Endothelial cell (in vitro differentiated cells): ENCODE results near the gene ZNF471. TPM values are rescaled to one million over a fixed set of nuclear protein-coding genes. Genes with fewer than 3 reads are reported as not detected.

Experiments used
- DNase-seq: peaks from one replicate; pipeline ENCODE4 v3.0.0; 2021; ENCODE audit warnings: low spot score
- H3K27ac Mint-ChIP-seq: one replicate; pipeline ENCODE4 v1.8.0; 2021; ENCODE audit warnings: mixed read lengths, inconsistent platforms; ENCODE audit not compliant: unreplicated experiment
- H3K27me3 Mint-ChIP-seq: one replicate; pipeline ENCODE4 v1.8.0; 2021; ENCODE audit warnings: mild to moderate bottlenecking, moderate library complexity, mixed read lengths, inconsistent platforms; ENCODE audit not compliant: unreplicated experiment
- H3K36me3 Mint-ChIP-seq: one replicate; pipeline ENCODE4 v1.8.0; 2021; ENCODE audit warnings: mild to moderate bottlenecking, low read depth, mixed read lengths, inconsistent platforms; ENCODE audit not compliant: unreplicated experiment
- H3K4me1 Mint-ChIP-seq: one replicate; pipeline ENCODE4 v1.8.0; 2021; ENCODE audit warnings: mild to moderate bottlenecking, mixed read lengths, inconsistent platforms; ENCODE audit not compliant: unreplicated experiment
- H3K4me3 Mint-ChIP-seq: one replicate; pipeline ENCODE4 v1.8.0; 2021; ENCODE audit warnings: mild to moderate bottlenecking, mixed read lengths, inconsistent platforms; ENCODE audit not compliant: unreplicated experiment
- H3K9me3 Mint-ChIP-seq: one replicate; pipeline ENCODE4 v1.8.0; 2021; ENCODE audit warnings: mixed read lengths, inconsistent platforms; ENCODE audit not compliant: unreplicated experiment
- total RNA-seq: library from RNA; stranded (reverse); fragmentation: NEBNext Ultra II Directional; extraction: Animal tissue kit (Norgen Biotek cat#: 25700); gene quantifications from one replicate; pipeline ENCODE4 v1.2.1, GENCODE V29; 2021; ENCODE audit not compliant: unreplicated experiment
- TF ChIP-seq, protein P1 (sequence below): fragments of 200-600 bp; sonication (generic); IDR thresholded peaks from one replicate; pipeline ENCODE4 v1.5.0; 2021; ENCODE audit warnings: antibody characterized with exemption; ENCODE audit not compliant: unreplicated experiment

ZNF471 gene
- total RNA-seq, 1 donor from 2014 or later, result 2.6 TPM

DNA sequence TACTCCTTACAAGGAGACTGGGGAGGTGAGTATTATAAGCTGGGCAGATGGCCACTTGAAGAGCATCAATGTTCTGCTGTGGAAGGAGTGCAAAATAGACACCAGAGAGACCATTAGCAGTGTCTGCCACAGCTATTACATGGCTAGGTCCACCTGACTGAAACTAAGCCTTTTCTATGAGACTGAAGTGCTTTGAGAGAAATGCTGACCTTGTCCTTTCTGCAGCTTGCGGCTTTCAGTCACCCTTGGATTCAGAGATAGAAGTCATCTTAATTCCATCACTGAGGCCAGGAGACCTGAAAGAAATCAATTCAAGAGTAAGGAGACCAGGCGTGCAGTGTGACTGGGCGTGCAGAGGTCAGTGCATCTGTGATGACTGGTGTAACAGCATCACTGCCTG is 29.8 kb downstream of the ZNF471 start:
- Mint-ChIP-seq H3K4me1 (peaks cover 10% of the 10 kb centered on the region), H3K27me3 (peaks cover 13% of the 10 kb centered on the region), H3K36me3 (peaks cover 45% of the 10 kb centered on the region), H3K9me3 (peaks cover 47% of the 10 kb centered on the region), H3K4me3 (peak overlapping the region; percentile 87), H3K27ac (peak overlapping the region; percentile 48)
- DNase-seq, result no peak
- TF ChIP-seq, protein P1, sequence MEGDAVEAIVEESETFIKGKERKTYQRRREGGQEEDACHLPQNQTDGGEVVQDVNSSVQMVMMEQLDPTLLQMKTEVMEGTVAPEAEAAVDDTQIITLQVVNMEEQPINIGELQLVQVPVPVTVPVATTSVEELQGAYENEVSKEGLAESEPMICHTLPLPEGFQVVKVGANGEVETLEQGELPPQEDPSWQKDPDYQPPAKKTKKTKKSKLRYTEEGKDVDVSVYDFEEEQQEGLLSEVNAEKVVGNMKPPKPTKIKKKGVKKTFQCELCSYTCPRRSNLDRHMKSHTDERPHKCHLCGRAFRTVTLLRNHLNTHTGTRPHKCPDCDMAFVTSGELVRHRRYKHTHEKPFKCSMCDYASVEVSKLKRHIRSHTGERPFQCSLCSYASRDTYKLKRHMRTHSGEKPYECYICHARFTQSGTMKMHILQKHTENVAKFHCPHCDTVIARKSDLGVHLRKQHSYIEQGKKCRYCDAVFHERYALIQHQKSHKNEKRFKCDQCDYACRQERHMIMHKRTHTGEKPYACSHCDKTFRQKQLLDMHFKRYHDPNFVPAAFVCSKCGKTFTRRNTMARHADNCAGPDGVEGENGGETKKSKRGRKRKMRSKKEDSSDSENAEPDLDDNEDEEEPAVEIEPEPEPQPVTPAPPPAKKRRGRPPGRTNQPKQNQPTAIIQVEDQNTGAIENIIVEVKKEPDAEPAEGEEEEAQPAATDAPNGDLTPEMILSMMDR, result no peak

DNA sequence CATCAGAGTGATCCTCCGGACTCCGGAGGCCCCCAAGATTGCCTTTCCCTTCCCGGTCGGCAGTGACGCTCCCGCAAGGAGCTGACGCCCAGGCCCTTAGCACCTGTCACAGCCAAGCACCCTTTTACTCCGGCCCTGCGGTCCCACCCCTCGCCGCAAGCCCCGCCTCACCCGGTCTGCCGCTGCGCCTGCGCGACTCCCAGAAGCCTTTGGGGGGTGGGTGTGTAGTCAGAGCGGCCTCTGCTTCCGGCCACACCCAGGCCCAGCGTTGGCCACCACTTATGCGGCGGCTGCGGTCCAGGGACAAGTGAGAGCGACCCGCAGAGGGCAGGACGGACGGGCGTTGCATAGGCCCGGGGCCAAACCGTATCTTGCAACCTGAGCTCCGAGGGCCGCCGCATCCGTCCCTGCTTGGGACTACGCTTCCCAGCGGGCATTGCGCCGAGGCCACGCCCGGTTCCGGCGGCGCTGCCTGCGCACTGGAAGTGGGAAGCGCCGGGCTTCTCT is 30.7 kb downstream of the ZNF471 start:
- TF ChIP-seq, protein P1, result no peak
- peak; percentile 68 for DNase-seq
- H3K4me1 Mint-ChIP-seq, result peaks cover 10% of the 10 kb centered on the region
- peaks cover 48% of the 10 kb centered on the region for H3K36me3 Mint-ChIP-seq
- peaks cover 13% of the 10 kb centered on the region for H3K27me3 Mint-ChIP-seq
- H3K4me3 Mint-ChIP-seq, result peak overlapping the region; percentile 87
- no peak overlapping the region for H3K27ac Mint-ChIP-seq
- peaks cover 42% of the 10 kb centered on the region for H3K9me3 Mint-ChIP-seq

DNA sequence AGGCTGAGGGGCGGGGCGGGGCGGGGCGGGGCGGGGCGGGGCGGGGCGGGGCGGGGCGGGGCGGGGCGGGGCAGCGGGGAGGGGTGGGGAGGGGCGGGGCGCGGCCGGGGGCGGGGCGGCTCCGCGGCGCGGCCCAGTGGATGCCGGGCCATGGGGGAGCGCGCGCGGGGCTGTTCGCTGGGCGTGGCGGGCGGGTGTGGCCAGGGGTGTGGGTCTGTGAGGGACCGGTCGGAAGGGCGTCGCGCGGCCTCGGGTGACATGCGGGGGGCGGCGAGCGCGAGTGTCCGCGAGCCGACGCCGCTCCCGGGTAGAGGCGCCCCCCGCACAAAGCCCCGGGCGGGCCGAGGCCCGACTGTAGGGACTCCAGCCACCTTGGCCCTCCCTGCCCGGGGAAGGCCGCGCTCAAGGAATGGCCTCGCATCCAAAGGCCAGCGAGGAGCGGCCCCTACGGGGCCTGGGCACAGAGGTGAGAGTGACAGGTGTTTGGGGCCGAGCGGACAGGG is 31.2 kb downstream of the ZNF471 start, which contains the start of gene ZFP28:
TSS of gene ZFP28 (plus strand) at position 188 of the 503 bp plus-strand sequence. CDS start at position 259, 71 bp downstream.
- Mint-ChIP-seq H3K4me1 (peaks cover 10% of the 10 kb centered on the region), H3K27ac (peak within 1 kb of the TSS; percentile 48), H3K36me3 (peaks cover 48% of the 10 kb centered on the region), H3K9me3 (peaks cover 41% of the 10 kb centered on the region), H3K4me3 (peak within 1 kb of the TSS; percentile 91), H3K27me3 (peaks cover 13% of the 10 kb centered on the region)
- DNase-seq, result no peak
- TF ChIP-seq, protein P1, result no peak

DNA sequence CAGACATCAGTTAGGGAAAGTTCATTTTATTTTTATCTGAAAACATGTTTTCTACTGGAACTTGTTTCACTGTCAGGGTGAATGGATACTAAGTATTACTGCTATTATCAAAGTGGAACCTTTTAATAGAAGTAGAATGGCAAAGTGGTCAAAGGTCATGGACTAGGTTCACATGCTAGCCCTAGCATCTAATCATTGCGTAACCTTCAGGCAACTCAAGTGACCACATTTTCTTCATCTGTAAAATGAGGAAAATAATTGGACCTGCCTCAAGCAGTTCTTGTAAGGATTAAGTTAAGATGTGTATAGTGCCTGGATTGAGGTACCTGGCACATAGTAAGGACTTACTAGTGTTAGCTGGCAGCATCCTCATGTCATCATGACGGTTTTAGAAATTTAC is 36.1 kb downstream of the ZNF471 start:
- DNase-seq, result no peak
- TF ChIP-seq, protein P1, result no peak
- Mint-ChIP-seq H3K4me1 (peaks cover 5% of the 10 kb centered on the region), H3K27ac (no peak overlapping the region), H3K4me3 (no peak overlapping the region), H3K9me3 (peaks cover 32% of the 10 kb centered on the region), H3K36me3 (peaks cover 56% of the 10 kb centered on the region), H3K27me3 (peaks cover 14% of the 10 kb centered on the region)

DNA sequence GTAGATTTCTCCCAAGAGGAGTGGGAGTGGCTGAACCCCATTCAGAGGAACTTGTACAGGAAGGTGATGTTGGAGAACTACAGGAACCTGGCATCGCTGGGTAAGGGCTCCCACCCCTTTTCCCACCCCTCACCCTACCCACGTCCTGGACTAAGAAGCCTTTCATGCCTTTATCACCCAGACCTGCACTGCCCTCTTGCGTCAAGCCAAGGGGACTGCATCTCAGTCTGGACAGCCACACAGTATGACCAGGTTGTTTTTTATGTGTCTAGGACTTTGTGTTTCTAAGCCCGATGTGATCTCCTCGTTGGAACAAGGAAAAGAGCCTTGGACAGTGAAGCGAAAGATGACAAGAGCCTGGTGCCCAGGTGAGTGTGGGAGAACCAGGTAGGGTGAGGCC is 39.9 kb downstream of the ZNF471 start:
- H3K4me3 Mint-ChIP-seq, result no peak overlapping the region
- H3K9me3 Mint-ChIP-seq, result peaks cover 28% of the 10 kb centered on the region
- DNase-seq, result no peak
- peaks cover 47% of the 10 kb centered on the region for H3K36me3 Mint-ChIP-seq
- TF ChIP-seq, protein P1, result no peak
- no peaks in the 10 kb centered on the region for H3K4me1 Mint-ChIP-seq
- no peak overlapping the region for H3K27ac Mint-ChIP-seq
- peaks cover 8% of the 10 kb centered on the region for H3K27me3 Mint-ChIP-seq
